ENCODE measurements around the gene EML1.

DNA sequence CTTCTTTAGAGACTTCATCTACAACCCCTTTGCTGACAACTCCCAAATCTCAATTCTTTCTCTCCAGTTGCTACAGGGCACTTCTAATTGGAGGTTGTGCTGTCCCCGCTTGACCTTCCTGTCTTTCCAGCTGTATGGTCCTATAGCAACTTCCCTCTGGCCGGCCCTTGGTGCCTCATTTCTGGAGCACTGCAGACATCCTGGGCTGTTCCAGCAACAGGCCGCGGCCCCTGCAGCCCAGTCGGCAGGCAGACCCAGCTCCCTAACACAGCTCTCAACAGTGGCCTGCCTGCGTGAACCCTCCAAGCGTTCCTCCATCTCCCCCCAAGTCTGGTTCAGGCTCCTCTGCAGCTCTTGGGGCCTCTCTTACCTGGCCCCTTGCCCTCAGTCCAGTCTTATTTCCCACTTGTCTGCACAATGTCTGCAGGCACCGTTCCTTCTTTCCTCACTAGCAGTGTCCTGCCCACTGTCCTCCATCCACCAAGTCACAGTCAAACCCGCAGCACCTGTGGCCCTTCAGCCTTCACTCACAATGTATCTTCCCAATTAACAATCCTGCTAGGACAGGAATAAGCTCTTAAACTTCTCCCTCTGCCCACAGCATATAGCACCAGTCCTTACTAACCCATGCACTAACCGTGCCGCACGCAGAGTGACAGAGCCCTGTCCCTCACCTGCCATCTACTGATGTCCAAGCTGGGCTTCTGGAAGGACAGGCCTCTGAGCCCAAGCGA is 1.6 kb upstream of the EML1 start:
- TF ChIP-seq, protein P1, sequence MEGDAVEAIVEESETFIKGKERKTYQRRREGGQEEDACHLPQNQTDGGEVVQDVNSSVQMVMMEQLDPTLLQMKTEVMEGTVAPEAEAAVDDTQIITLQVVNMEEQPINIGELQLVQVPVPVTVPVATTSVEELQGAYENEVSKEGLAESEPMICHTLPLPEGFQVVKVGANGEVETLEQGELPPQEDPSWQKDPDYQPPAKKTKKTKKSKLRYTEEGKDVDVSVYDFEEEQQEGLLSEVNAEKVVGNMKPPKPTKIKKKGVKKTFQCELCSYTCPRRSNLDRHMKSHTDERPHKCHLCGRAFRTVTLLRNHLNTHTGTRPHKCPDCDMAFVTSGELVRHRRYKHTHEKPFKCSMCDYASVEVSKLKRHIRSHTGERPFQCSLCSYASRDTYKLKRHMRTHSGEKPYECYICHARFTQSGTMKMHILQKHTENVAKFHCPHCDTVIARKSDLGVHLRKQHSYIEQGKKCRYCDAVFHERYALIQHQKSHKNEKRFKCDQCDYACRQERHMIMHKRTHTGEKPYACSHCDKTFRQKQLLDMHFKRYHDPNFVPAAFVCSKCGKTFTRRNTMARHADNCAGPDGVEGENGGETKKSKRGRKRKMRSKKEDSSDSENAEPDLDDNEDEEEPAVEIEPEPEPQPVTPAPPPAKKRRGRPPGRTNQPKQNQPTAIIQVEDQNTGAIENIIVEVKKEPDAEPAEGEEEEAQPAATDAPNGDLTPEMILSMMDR (IDR thresholded peaks at IDR 0.05 in 8 of 11, conservative IDR thresholded peaks at IDR 0.05 in 3 of 11), result no peak
- TF ChIP-seq POLR2AphosphoS5 (IDR thresholded peaks at IDR 0.05), result no peak

All from spleen (tissue), 7 donors.